ENCODE data around the gene RBM17.

GRCh38 chr10:6108072-6108471 lies 19.2 kb downstream of the RBM17 start:
- TF ChIP-seq POLR2AphosphoS5 (IDR thresholded peaks at IDR 0.05) (no peak), CTCF (IDR thresholded peaks at IDR 0.05) (no peak), POLR2A (IDR thresholded peaks at IDR 0.05) (no peak), EP300 (IDR thresholded peaks at IDR 0.05) (no peak)
